ENCODE measurements around the gene FTCD.

DNA sequence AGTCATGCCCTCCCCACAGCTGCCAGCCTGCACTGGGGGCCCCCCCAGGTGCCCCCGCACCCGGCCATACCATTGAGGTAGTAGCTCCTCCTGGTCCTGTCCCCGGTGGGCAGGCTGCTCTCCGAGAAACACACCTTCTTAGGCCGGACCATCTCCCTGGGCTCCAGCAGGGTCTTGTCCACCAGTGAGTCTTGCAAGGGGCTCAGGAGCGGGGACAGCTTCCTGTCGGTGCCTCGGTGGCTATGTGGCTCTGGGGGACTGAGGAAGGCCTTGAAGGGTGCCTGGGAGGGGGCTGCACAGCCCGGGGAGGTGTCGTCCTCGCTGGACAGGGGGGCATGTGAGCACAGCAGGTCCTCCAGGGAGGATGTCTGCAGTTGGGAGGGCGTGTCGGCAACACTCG is 12.9 kb upstream of the FTCD start:
- TF ChIP-seq, protein P1, sequence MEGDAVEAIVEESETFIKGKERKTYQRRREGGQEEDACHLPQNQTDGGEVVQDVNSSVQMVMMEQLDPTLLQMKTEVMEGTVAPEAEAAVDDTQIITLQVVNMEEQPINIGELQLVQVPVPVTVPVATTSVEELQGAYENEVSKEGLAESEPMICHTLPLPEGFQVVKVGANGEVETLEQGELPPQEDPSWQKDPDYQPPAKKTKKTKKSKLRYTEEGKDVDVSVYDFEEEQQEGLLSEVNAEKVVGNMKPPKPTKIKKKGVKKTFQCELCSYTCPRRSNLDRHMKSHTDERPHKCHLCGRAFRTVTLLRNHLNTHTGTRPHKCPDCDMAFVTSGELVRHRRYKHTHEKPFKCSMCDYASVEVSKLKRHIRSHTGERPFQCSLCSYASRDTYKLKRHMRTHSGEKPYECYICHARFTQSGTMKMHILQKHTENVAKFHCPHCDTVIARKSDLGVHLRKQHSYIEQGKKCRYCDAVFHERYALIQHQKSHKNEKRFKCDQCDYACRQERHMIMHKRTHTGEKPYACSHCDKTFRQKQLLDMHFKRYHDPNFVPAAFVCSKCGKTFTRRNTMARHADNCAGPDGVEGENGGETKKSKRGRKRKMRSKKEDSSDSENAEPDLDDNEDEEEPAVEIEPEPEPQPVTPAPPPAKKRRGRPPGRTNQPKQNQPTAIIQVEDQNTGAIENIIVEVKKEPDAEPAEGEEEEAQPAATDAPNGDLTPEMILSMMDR (conservative IDR thresholded peaks at IDR 0.05 in 1 of 2, IDR thresholded peaks at IDR 0.05 in 1 of 2; ENCODE audit: low read depth in 1 of 2, low read length in 2 of 2) = no peak
- no peak for TF ChIP-seq EZH2 (IDR thresholded peaks at IDR 0.05; ENCODE audit: low read length, missing control alignments)

Measured in fibroblast of lung (primary cell).